G401 (cell line): ENCODE data around the gene MFSD12. TPM values are rescaled to one million over a fixed set of nuclear protein-coding genes. Genes with fewer than 3 reads are reported as not detected.

Source experiments
- DNase-seq: peaks from one replicate; pipeline ENCODE4 v3.0.0-alpha.2; 2015; ENCODE audit warnings: low spot score
- in situ Hi-C: cut with HindIII; loops from 2 replicates; pipeline ENCODE4 v1.10.0; 2016; ENCODE audit warnings: low sequenced_read_pairs, mixed read lengths
- total RNA-seq: library from RNA; depleted of rRNA; stranded (reverse); fragments of >200 nt; shearing (Covaris generic); gene quantifications from 2 replicates; pipeline ENCODE4 v1.2.3, GENCODE V29; 2014; rRNA removed

The MFSD12 gene
- total RNA-seq, 1 experiment from 2014 or later: 128 TPM

GRCh38 chr19:3497757-3498520 lies 59.4 kb downstream of the MFSD12 start:
- DNase-seq: no peak
- in situ Hi-C loops: no loop called here

GRCh38 chr19:3496392-3497273 lies 60.8 kb downstream of the MFSD12 start:
- no peak for DNase-seq
- in situ Hi-C loops: no loop called here

GRCh38 chr19:3494559-3494958 lies 62.8 kb downstream of the MFSD12 start:
- in situ Hi-C loops: no loop called here
- DNase-seq: no peak

Other genes with a start within 250 kb of the MFSD12 start
- 3.2 and 8.9 TPM in 2 replicates for gene NFIC, start 191.0 kb downstream of the MFSD12 start, total RNA-seq
- gene SMIM24, start 77.1 kb downstream of the MFSD12 start, total RNA-seq: 0.24 TPM in 1 of 2 replicates, not detected in the other
- gene SMIM44, start 74.1 kb downstream of the MFSD12 start, total RNA-seq: not detected in 2 replicates
- 53.9 and 64.8 TPM in 2 replicates for gene DOHH, start 56.9 kb downstream of the MFSD12 start, total RNA-seq
- gene FZR1, start 51.3 kb downstream of the MFSD12 start, total RNA-seq: 76.0 and 81.3 TPM in 2 replicates
- not detected in 2 replicates for gene TEKTIP1, start 18.4 kb downstream of the MFSD12 start, total RNA-seq
- gene HMG20B, start 15.4 kb upstream of the MFSD12 start, total RNA-seq: 131 and 174 TPM in 2 replicates
- gene GIPC3, start 27.9 kb upstream of the MFSD12 start, total RNA-seq: not detected in 2 replicates
- gene TBXA2R, start 49.3 kb upstream of the MFSD12 start, total RNA-seq: 7.7 and 9.7 TPM in 2 replicates
- 43.3 and 47.8 TPM in 2 replicates for gene CACTIN, start 69.2 kb upstream of the MFSD12 start, total RNA-seq
- gene PIP5K1C, start 142.9 kb upstream of the MFSD12 start, total RNA-seq: 5.3 and 13.0 TPM in 2 replicates
- gene TJP3, start 150.8 kb upstream of the MFSD12 start, total RNA-seq: 12.4 and 15.1 TPM in 2 replicates
- 18.2 and 27.1 TPM in 2 replicates for gene APBA3, start 204.1 kb upstream of the MFSD12 start, total RNA-seq
- 60.7 and 66.3 TPM in 2 replicates for gene MRPL54, start 205.1 kb upstream of the MFSD12 start, total RNA-seq
- 0.37 TPM in 1 of 2 replicates, not detected in the other for gene RAX2, start 214.6 kb upstream of the MFSD12 start, total RNA-seq
- gene MATK, start 228.8 kb upstream of the MFSD12 start, total RNA-seq: 18.5 and 31.4 TPM in 2 replicates